Effector memory CD8-positive, alpha-beta T cell (primary cell): Measurements from ENCODE around the gene SDK1.

Experiments
- ATAC-seq: fragments of 150-1000 bp; cut with Tn5 transposase; replicated peaks from 2 replicates; pipeline ENCODE4 v1.10.0; 2021; ENCODE audit warnings: mild to moderate bottlenecking, moderate library complexity
- DNase-seq, 3 experiments: peaks; one replicate each; pipeline ENCODE4 v3.0.0; 2021
- H3K27ac Mint-ChIP-seq, 2 donors: one replicate each; pipeline ENCODE4 v1.8.0; 2022; ENCODE audit warnings: mild to moderate bottlenecking in 2 of 2, mixed read lengths in 2 of 2, moderate library complexity in 2 of 2
- H3K27me3 Mint-ChIP-seq, 2 donors: one replicate each; pipeline ENCODE4 v1.8.0; 2022; ENCODE audit warnings: mixed read lengths in 2 of 2
- H3K36me3 Mint-ChIP-seq: one replicate; pipeline ENCODE4 v1.8.0; 2022; ENCODE audit warnings: mild to moderate bottlenecking, moderate library complexity, mixed read lengths; ENCODE audit not compliant: insufficient read depth
- H3K4me1 Mint-ChIP-seq, 2 donors: one replicate each; pipeline ENCODE4 v1.8.0; 2022; ENCODE audit warnings: low read depth in 2 of 2, mixed read lengths in 2 of 2
- H3K4me3 Mint-ChIP-seq, 2 donors: one replicate each; pipeline ENCODE4 v1.8.0; 2022; ENCODE audit warnings: mild to moderate bottlenecking in 2 of 2, mixed read lengths in 2 of 2, moderate library complexity in 2 of 2
- H3K9me3 Mint-ChIP-seq, 2 donors: one replicate each; pipeline ENCODE4 v1.8.0; 2022; ENCODE audit warnings: mixed read lengths in 2 of 2

Gene SDK1

GRCh38 chr7:3533040-3533439 lies 232.0 kb downstream of the SDK1 start:
- Mint-ChIP-seq H3K9me3 (no peaks in the 10 kb centered on the region), H3K27me3 (peaks cover 8 to 15% of the 10 kb centered on the region in 2 donors), H3K36me3 (no peaks in the 10 kb centered on the region), H3K27ac (no peak overlapping the region), H3K4me3 (no peak overlapping the region), H3K4me1 (no peaks in the 10 kb centered on the region)
- DNase-seq (no peak), ATAC-seq (no peak)

GRCh38 chr7:3537210-3537875 lies 236.3 kb downstream of the SDK1 start:
- H3K27ac Mint-ChIP-seq: no peak overlapping the region
- H3K36me3 Mint-ChIP-seq: no peaks in the 10 kb centered on the region
- no peak for DNase-seq
- H3K4me3 Mint-ChIP-seq: no peak overlapping the region
- peaks cover 0 to 32% of the 10 kb centered on the region in 2 donors for H3K27me3 Mint-ChIP-seq
- H3K9me3 Mint-ChIP-seq: no peaks in the 10 kb centered on the region
- H3K4me1 Mint-ChIP-seq: no peaks in the 10 kb centered on the region
- no peak for ATAC-seq

DNA sequence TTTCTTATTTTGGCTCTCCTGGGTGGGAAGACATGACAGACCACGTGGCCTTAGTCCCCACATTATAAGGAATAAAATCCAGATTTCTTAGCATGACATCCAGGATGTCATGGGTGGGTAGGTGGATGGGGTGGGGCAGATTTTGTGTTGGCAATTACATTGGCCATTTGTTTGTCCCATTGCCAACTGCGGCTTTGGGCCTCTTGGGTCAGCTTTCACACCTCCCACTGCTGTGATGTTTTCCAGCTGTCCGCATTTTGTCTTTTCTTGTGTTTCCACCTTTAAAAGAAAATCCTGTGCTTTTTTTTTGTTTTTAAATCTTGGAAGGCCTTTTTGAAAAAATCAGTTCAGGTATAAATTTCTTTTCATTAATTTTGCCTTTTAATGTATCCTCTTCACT lies 237.0 kb downstream of the SDK1 start:
- Mint-ChIP-seq H3K9me3 (no peaks in the 10 kb centered on the region), H3K4me1 (no peaks in the 10 kb centered on the region), H3K36me3 (no peaks in the 10 kb centered on the region), H3K27me3 (peaks cover 2 to 27% of the 10 kb centered on the region in 2 donors), H3K27ac (no peak overlapping the region), H3K4me3 (no peak overlapping the region)
- DNase-seq (no peak), ATAC-seq (no peak)

DNA sequence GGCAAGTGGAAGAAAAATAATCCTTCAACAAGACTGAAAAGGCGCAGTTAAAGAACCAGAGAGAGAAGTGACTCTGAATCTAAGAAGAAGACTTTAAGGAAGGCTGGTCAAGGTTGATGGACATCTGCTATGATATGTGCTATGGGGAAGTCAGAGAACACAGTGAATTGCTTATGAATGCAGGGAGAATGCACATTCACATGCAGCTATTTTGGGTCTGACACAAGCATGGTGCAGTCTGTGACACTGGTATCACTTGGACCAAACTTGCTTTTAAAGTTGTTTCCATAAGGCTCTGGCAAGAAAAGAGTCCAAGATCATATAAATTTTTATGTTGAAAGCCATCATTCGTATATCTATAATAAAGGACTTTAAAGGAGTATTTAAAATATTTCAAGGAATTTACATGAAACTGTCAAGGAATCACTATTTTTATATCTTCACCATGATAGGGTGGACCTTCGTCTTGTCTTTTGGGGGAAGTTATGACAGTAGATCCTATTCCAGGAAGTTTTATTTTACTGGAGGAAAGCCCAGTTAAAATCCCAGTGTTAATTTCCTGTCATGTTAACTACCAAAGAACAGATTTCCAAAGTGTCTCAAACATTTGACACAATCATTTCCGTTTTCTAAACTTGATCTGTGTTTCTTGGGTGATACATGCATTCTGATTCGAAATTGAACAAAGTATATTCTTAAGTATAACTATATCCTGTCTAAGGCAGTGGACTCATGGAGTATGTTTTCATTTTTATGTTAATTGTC lies 239.6 kb downstream of the SDK1 start:
- Mint-ChIP-seq H3K4me3 (no peak overlapping the region), H3K27ac (no peak overlapping the region), H3K36me3 (no peaks in the 10 kb centered on the region), H3K27me3 (peaks cover 6 to 49% of the 10 kb centered on the region in 2 donors), H3K9me3 (no peaks in the 10 kb centered on the region), H3K4me1 (no peaks in the 10 kb centered on the region)
- DNase-seq (no peak), ATAC-seq (no peak)

DNA sequence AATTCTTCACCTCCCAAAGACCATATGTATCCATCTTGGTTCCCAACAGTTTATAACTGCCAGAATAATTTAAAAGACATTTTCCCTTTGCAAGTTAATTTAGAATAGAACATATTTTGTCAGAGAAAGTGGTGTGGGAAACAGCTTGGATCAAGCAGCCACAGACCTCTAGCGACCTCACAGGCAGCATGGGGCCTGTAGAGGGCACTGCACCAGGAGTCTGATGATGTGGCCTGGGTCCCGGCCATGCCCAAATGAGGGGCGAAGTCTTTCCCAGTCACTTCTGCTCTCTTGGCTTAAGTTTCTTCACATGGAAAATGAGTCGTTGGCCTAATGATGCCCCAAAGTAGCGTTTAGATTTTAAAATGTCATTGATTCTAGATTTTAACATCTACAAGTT lies 243.2 kb downstream of the SDK1 start:
- no peak for ATAC-seq
- Mint-ChIP-seq H3K27me3 (peaks cover 24 to 62% of the 10 kb centered on the region in 2 donors), H3K27ac (no peak overlapping the region), H3K4me3 (no peak overlapping the region), H3K9me3 (no peaks in the 10 kb centered on the region), H3K36me3 (no peaks in the 10 kb centered on the region), H3K4me1 (no peaks in the 10 kb centered on the region)
- no peak for DNase-seq

GRCh38 chr7:3548815-3549214 lies 247.8 kb downstream of the SDK1 start:
- ATAC-seq (no peak), DNase-seq (no peak)
- Mint-ChIP-seq H3K9me3 (no peaks in the 10 kb centered on the region), H3K4me1 (no peaks in the 10 kb centered on the region), H3K27me3 (peaks cover 35 to 69% of the 10 kb centered on the region in 2 donors), H3K4me3 (no peak overlapping the region), H3K36me3 (no peaks in the 10 kb centered on the region), H3K27ac (no peak overlapping the region)

GRCh38 chr7:3549601-3550000 lies 248.5 kb downstream of the SDK1 start:
- no peaks in the 10 kb centered on the region for H3K36me3 Mint-ChIP-seq
- no peak for DNase-seq
- H3K4me3 Mint-ChIP-seq: no peak overlapping the region

DNA sequence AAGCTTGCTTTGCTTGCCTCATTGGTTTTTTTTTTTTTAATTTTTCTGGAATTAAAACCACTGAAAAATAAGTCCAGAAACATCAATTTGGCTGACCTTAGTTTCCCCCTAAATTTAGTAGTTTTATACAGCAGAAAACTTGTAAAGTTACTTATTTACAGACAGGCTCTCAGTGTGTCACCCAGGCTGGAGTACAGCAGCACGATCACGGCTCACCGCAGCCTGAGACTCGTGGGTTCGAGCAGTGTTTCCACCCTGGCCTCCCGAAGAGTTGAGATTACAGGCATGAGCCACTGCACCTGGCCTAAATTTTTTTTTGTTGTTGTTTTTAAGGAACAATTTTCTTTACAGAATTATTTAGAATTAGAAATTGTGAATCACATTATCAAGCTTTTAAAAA lies 250.5 kb downstream of the SDK1 start:
- no peaks in the 10 kb centered on the region for H3K4me1 Mint-ChIP-seq
- no peak overlapping the region for H3K27ac Mint-ChIP-seq
- H3K27me3 Mint-ChIP-seq: peaks cover 39 to 72% of the 10 kb centered on the region in 2 donors
- no peaks in the 10 kb centered on the region for H3K36me3 Mint-ChIP-seq
- no peaks in the 10 kb centered on the region for H3K9me3 Mint-ChIP-seq
- DNase-seq (no peak), ATAC-seq (no peak)
- no peak overlapping the region for H3K4me3 Mint-ChIP-seq

More at GRCh38 chr7:3549601-3550000, 248.5 kb downstream of the SDK1 start:
- Mint-ChIP-seq H3K27ac (no peak overlapping the region), H3K9me3 (no peaks in the 10 kb centered on the region), H3K27me3 (peaks cover 39 to 69% of the 10 kb centered on the region in 2 donors), H3K4me1 (no peaks in the 10 kb centered on the region)
- ATAC-seq: no peak

DNA sequence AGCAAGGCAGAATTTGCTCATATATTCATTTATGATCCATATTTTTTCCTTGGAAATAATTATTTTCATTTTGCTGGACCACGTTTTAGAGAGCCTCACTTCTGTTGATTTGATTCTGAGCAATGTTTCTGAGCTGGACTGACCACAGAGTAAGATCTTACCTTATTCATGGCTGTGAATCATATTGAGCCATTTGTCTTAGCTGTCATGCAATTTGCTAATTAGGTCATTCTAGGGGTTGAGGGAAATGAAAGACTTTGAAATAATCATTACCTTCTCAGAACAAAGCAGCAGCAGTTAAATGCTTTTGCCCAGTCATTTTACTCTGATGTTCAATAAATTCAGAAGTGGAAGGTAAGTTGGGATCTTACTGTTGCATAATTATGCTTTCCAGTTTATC lies 251.4 kb downstream of the SDK1 start:
- H3K36me3 Mint-ChIP-seq: no peaks in the 10 kb centered on the region

GRCh38 chr7:3558400-3558799 lies 257.3 kb downstream of the SDK1 start:
- H3K4me3 Mint-ChIP-seq: no peak overlapping the region
- peaks cover 27 to 46% of the 10 kb centered on the region in 2 donors for H3K27me3 Mint-ChIP-seq
- DNase-seq (no peak), ATAC-seq (no peak)
- no peaks in the 10 kb centered on the region for H3K36me3 Mint-ChIP-seq
- H3K4me1 Mint-ChIP-seq: no peaks in the 10 kb centered on the region
- H3K27ac Mint-ChIP-seq: no peak overlapping the region
- H3K9me3 Mint-ChIP-seq: no peaks in the 10 kb centered on the region

More for the DNA sequence above, 251.4 kb downstream of the SDK1 start:
- DNase-seq: no peak
- no peak overlapping the region for H3K27ac Mint-ChIP-seq
- H3K27me3 Mint-ChIP-seq: peaks cover 37 to 69% of the 10 kb centered on the region in 2 donors
- no peak overlapping the region for H3K4me3 Mint-ChIP-seq
- no peaks in the 10 kb centered on the region for H3K4me1 Mint-ChIP-seq
- no peak for ATAC-seq
- H3K9me3 Mint-ChIP-seq: no peaks in the 10 kb centered on the region

- Mint-ChIP-seq H3K27ac (no peak overlapping the region), H3K36me3 (no peaks in the 10 kb centered on the region), H3K4me1 (no peaks in the 10 kb centered on the region), H3K27me3 (peaks cover 22 to 38% of the 10 kb centered on the region in 2 donors), H3K4me3 (no peak overlapping the region), H3K9me3 (no peaks in the 10 kb centered on the region)
- DNase-seq (no peak), ATAC-seq (no peak)
Measured at GRCh38 chr7:3559278-3559677, 258.2 kb downstream of the SDK1 start.

GRCh38 chr7:3560495-3560894 lies 259.4 kb downstream of the SDK1 start:
- Mint-ChIP-seq H3K36me3 (no peaks in the 10 kb centered on the region), H3K4me1 (peaks cover 0 to 4% of the 10 kb centered on the region in 2 donors), H3K27me3 (peaks cover 22 to 26% of the 10 kb centered on the region in 2 donors), H3K9me3 (no peaks in the 10 kb centered on the region), H3K27ac (no peak overlapping the region), H3K4me3 (no peak overlapping the region)
- ATAC-seq: no peak
- no peak for DNase-seq

- no peaks in the 10 kb centered on the region for H3K36me3 Mint-ChIP-seq
- peaks cover 0 to 4% of the 10 kb centered on the region in 2 donors for H3K4me1 Mint-ChIP-seq
- no peak overlapping the region for H3K27ac Mint-ChIP-seq
- no peak for DNase-seq
- peaks cover 18 to 22% of the 10 kb centered on the region in 2 donors for H3K27me3 Mint-ChIP-seq
- no peak for ATAC-seq
- H3K9me3 Mint-ChIP-seq: no peaks in the 10 kb centered on the region
- H3K4me3 Mint-ChIP-seq: no peak overlapping the region
Measured at GRCh38 chr7:3561932-3562331, 260.9 kb downstream of the SDK1 start.

DNA sequence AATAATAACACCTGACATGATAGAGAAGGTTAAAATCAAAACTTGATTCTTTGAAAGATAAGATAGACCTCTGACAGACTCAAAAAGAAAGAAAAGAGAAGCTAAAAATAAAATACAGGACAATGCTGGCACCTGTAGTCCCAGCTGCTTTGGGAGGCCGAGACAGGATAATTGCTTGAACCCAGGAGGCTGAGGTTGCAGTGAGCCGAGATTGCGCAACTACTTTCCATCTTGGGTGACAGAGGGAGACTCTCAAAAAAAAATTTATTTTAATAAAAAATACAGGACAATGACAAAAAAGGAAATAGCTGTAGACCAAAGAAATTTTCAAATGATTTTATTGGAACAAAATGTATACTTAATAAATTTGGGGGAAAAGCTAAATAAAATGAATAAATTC lies 263.2 kb downstream of the SDK1 start:
- no peaks in the 10 kb centered on the region for H3K9me3 Mint-ChIP-seq
- no peak overlapping the region for H3K4me3 Mint-ChIP-seq
- H3K27me3 Mint-ChIP-seq: peaks cover 20 to 22% of the 10 kb centered on the region in 2 donors
- peaks cover 0 to 4% of the 10 kb centered on the region in 2 donors for H3K4me1 Mint-ChIP-seq
- H3K27ac Mint-ChIP-seq: no peak overlapping the region
- ATAC-seq: no peak
- H3K36me3 Mint-ChIP-seq: no peaks in the 10 kb centered on the region
- no peak for DNase-seq
